Ishikawa (cell line): ENCODE data around the gene ZBTB11.

Experiments
- CEBPB ChIP-seq: IDR thresholded peaks from 2 replicates; pipeline ENCODE4 v1.6.1; 2012
- CREB1 ChIP-seq: IDR thresholded peaks from 2 replicates; pipeline ENCODE4 v1.6.1; 2012; ENCODE audit warnings: low read depth
- EGR1 ChIP-seq: IDR thresholded peaks from 2 replicates; pipeline ENCODE4 v1.6.1; 2012
- EP300 ChIP-seq: IDR thresholded peaks from 2 replicates; pipeline ENCODE4 v1.6.1; 2012; ENCODE audit warnings: borderline replicate concordance
- FOXM1 ChIP-seq: IDR thresholded peaks from 2 replicates; pipeline ENCODE4 v1.6.1; 2012; ENCODE audit warnings: low read depth, borderline replicate concordance
- NFIC ChIP-seq: IDR thresholded peaks from 2 replicates; pipeline ENCODE4 v1.6.1; 2012
- RAD21 ChIP-seq: IDR thresholded peaks from 2 replicates; pipeline ENCODE4 v1.6.1; 2012; ENCODE audit warnings: low read depth
- TAF1 ChIP-seq: IDR thresholded peaks from 2 replicates; pipeline ENCODE4 v1.6.1; 2012; ENCODE audit warnings: low read depth, mild to moderate bottlenecking
- YY1 ChIP-seq: IDR thresholded peaks from 2 replicates; pipeline ENCODE4 v1.6.1; 2012; ENCODE audit warnings: low read depth
- TF ChIP-seq, protein P1 (sequence below): IDR thresholded peaks from 2 replicates; pipeline ENCODE4 v1.6.1; 2012
- TF ChIP-seq, protein P2 (sequence below): IDR thresholded peaks from 2 replicates; pipeline ENCODE4 v1.6.1; 2012; ENCODE audit warnings: low read depth, mild to moderate bottlenecking

DNA sequence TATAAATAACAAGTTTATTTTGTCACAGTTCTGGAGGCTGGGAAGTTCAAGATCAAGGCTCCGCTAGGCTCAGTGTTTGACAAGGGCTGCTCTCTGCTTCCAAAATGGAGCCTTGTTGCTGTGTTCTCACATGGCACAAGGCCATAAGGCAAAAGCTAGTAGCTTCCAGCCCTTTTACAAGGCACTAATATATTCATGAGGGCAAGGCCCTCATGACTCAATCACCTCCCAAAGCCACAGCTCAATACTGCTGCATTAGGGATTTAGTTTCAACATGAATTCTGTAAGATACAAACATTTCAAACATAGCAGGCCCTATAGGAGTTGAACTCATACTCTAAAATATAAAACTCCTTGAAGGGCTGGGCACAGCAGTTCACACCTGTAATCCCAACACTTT, 30.2 kb downstream of the ZBTB11 start:
- TF ChIP-seq EP300 (no peak), YY1 (no peak), CEBPB (no peak), TAF1 (no peak), FOXM1 (no peak), NFIC (no peak), EGR1 (no peak), RAD21 (no peak), CREB1 (no peak)
- TF ChIP-seq, protein P1, sequence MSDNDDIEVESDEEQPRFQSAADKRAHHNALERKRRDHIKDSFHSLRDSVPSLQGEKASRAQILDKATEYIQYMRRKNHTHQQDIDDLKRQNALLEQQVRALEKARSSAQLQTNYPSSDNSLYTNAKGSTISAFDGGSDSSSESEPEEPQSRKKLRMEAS: no peak
- TF ChIP-seq, protein P2, sequence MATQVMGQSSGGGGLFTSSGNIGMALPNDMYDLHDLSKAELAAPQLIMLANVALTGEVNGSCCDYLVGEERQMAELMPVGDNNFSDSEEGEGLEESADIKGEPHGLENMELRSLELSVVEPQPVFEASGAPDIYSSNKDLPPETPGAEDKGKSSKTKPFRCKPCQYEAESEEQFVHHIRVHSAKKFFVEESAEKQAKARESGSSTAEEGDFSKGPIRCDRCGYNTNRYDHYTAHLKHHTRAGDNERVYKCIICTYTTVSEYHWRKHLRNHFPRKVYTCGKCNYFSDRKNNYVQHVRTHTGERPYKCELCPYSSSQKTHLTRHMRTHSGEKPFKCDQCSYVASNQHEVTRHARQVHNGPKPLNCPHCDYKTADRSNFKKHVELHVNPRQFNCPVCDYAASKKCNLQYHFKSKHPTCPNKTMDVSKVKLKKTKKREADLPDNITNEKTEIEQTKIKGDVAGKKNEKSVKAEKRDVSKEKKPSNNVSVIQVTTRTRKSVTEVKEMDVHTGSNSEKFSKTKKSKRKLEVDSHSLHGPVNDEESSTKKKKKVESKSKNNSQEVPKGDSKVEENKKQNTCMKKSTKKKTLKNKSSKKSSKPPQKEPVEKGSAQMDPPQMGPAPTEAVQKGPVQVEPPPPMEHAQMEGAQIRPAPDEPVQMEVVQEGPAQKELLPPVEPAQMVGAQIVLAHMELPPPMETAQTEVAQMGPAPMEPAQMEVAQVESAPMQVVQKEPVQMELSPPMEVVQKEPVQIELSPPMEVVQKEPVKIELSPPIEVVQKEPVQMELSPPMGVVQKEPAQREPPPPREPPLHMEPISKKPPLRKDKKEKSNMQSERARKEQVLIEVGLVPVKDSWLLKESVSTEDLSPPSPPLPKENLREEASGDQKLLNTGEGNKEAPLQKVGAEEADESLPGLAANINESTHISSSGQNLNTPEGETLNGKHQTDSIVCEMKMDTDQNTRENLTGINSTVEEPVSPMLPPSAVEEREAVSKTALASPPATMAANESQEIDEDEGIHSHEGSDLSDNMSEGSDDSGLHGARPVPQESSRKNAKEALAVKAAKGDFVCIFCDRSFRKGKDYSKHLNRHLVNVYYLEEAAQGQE: no peak
